Upper lobe of right lung (tissue), 1 donor: ENCODE measurements around the gene CASKIN1. TPM values are rescaled to one million over a fixed set of nuclear protein-coding genes. Genes with fewer than 3 reads are reported as not detected.

Experiments used
- ATAC-seq: fragments of 200-7000 bp; cut with Tn5 transposase; one replicate; pipeline ENCODE4 v1.9.1; 2020; ENCODE audit warnings: mild to moderate bottlenecking, moderate library complexity
- DNase-seq: peaks from one replicate; pipeline ENCODE4 v3.0.0-alpha.2; 2020
- H3K27ac ChIP-seq: fragments of 200-600 bp; one replicate; pipeline ENCODE4 v1.8.0; 2022
- H3K27me3 ChIP-seq: fragments of 200-600 bp; one replicate; pipeline ENCODE4 v1.8.0; 2022; ENCODE audit warnings: mild to moderate bottlenecking
- H3K36me3 ChIP-seq: fragments of 200-600 bp; one replicate; pipeline ENCODE4 v1.8.0; 2022
- H3K4me1 ChIP-seq: fragments of 200-600 bp; one replicate; pipeline ENCODE4 v1.8.0; 2022
- H3K4me3 ChIP-seq: fragments of 200-600 bp; one replicate; pipeline ENCODE4 v1.8.0; 2022; ENCODE audit warnings: mild to moderate bottlenecking
- H3K9me3 ChIP-seq: fragments of 200-600 bp; one replicate; pipeline ENCODE4 v1.8.0; 2022
- CTCF ChIP-seq: fragments of 200-600 bp; IDR thresholded peaks from one replicate; pipeline ENCODE4 v1.8.0; 2022; ENCODE audit warnings: antibody characterized with exemption
- intact Hi-C: fragments of 100-400 bp; cut with DNase I; formaldehyde crosslinking; loops from one replicate; pipeline ENCODE4 v1.11.0; 2022
- total RNA-seq: library from RNA; stranded (reverse); fragmentation: NEBNext Ultra II Directional; extraction: Animal tissue kit (Norgen Biotek cat#: 25700); gene quantifications from one replicate; pipeline ENCODE4 v1.2.1, GENCODE V29; 2021
- donor health status: DM: no; HTN: yes; CAD: no; lungs with severe emphysema.

Gene CASKIN1
- total RNA-seq, 1 donor from 2014 or later, result 0.06 TPM

DNA sequence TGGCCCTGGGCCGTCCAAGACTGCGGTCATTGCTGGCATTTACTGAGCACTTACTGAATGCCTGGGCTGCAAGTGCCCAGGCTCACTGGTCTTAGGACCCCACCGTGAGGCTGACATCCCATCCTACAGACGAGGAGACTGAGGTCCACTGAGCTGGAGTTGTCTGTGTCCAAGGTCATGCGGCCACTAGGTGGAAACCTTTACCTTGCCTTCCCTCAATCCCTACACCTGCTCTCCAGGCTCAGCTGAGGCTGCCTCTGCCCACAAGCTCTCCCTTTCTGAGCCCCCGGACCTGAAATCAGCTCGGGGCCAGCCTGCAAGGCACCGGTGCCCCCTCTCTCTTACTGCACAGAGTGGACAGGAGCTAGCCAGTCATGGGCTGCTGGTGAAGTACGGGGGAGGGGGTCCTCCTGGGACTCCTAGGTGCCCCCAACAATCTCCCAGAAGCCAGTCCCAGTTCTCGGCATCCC lies 1.5 kb downstream of the CASKIN1 start:
- Histone ChIP-seq H3K36me3 (no peaks in the 10 kb centered on the region), H3K27ac (no peak overlapping the region), H3K4me1 (peaks cover 11% of the 10 kb centered on the region), H3K9me3 (no peaks in the 10 kb centered on the region), H3K4me3 (no peak overlapping the region), H3K27me3 (peaks cover 39% of the 10 kb centered on the region)
- DNase-seq, result no peak
- ATAC-seq, result peak; percentile 78
- TF ChIP-seq CTCF, result peak; percentile 43
- intact Hi-C loops, result no loop called here

DNA sequence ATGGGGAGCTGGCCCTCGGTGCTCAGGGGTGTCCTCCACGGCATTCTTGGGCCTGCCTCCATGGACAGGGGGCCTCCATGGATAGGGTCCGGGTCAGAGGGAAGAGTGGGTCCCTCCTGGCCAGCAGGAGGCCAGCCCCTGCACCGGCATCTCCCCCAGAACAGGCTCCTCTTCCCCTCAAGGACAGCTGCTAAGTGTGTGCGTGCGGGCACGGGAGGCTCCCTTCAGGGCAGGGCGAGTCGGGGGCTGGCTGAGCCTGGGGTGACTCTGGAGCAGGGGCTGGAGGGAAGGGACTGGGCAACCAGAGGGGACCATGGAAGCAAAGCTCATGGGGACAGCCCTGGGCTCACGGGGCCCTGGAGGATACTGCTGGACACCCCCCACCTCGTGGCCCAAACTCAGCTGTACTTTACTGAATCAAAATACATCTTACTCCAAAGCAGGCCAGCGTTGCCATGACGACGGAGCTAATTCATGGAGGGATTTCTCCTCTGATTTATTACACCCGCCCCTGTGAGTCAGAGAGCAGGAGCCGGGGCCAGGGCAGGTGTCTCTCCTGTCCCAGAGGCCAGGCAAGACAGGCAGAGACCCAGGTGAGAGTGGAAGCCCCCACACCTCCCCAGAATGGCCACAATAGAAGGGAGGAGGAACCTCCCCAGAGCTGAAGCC lies 2.1 kb downstream of the CASKIN1 start:
- H3K9me3 ChIP-seq, result no peaks in the 10 kb centered on the region
- no peak overlapping the region for H3K4me3 ChIP-seq
- H3K36me3 ChIP-seq, result no peaks in the 10 kb centered on the region
- no peak for TF ChIP-seq CTCF
- H3K27ac ChIP-seq, result no peak overlapping the region
- peaks cover 11% of the 10 kb centered on the region for H3K4me1 ChIP-seq
- peaks cover 39% of the 10 kb centered on the region for H3K27me3 ChIP-seq
- DNase-seq, result no peak
- ATAC-seq, result no peak
- intact Hi-C loops, result no loop called here

DNA sequence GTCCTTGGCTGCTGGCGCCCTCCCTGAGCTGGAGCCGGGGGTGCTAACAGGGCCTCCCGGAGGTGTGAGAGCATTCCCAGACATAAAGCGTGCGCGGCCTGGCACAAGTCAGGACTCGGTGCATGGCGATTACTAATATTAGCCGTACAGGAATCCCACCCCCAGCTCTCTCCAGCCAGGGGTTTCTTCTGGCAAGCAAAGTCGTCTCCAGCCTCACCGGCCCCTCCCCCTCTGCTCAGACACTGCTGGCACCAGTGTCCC lies 5.0 kb downstream of the CASKIN1 start:
- peaks cover 23% of the 10 kb centered on the region for H3K27me3 ChIP-seq
- H3K9me3 ChIP-seq, result no peaks in the 10 kb centered on the region
- H3K36me3 ChIP-seq, result no peaks in the 10 kb centered on the region
- no peak for TF ChIP-seq CTCF
- ATAC-seq (no peak), DNase-seq (no peak)
- peaks cover 11% of the 10 kb centered on the region for H3K4me1 ChIP-seq
- H3K27ac ChIP-seq, result no peak overlapping the region
- intact Hi-C loops, result no loop called here
- no peak overlapping the region for H3K4me3 ChIP-seq

- Histone ChIP-seq H3K4me1 (peaks cover 10% of the 10 kb centered on the region), H3K27ac (no peak overlapping the region), H3K4me3 (no peak overlapping the region), H3K27me3 (peaks cover 22% of the 10 kb centered on the region), H3K36me3 (no peaks in the 10 kb centered on the region), H3K9me3 (no peaks in the 10 kb centered on the region)
- TF ChIP-seq CTCF, result no peak
- intact Hi-C loops, result no loop called here
- ATAC-seq, result no peak
- no peak for DNase-seq
These were observed 5.6 kb downstream of the CASKIN1 start for GRCh38 chr16:2190659-2191445.

GRCh38 chr16:2190002-2190658 lies 6.3 kb downstream of the CASKIN1 start:
- intact Hi-C loops, result no loop called here
- Histone ChIP-seq H3K36me3 (no peaks in the 10 kb centered on the region), H3K27ac (no peak overlapping the region), H3K4me3 (no peak overlapping the region), H3K9me3 (no peaks in the 10 kb centered on the region), H3K27me3 (peaks cover 15% of the 10 kb centered on the region), H3K4me1 (peaks cover 2% of the 10 kb centered on the region)
- ATAC-seq (no peak), DNase-seq (no peak)
- no peak for TF ChIP-seq CTCF
